Measurements from ENCODE around the gene GPBP1L1.

GPBP1L1 gene

DNA sequence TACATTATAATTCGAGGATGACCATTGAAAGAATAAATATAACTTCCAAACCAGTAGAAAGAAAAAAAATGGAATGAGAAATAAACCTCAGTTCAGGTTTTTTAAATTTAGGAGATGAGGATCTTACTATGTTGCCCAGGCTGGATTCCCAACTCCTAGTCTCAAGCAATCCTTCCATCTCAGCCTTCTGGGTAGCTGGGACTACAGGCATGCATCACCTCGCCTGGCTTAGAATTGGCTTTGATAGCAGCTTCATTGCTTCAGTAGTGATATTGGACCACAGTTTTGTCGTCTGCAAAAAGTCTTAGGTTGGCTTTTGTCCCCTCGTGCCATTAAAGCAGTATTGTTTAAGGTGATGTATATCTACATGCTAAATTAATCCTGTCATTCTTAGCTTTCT lies 99.6 kb downstream of the GPBP1L1 start:
- DNase-seq (ENCODE audit: low spot score), result no peak

DNA sequence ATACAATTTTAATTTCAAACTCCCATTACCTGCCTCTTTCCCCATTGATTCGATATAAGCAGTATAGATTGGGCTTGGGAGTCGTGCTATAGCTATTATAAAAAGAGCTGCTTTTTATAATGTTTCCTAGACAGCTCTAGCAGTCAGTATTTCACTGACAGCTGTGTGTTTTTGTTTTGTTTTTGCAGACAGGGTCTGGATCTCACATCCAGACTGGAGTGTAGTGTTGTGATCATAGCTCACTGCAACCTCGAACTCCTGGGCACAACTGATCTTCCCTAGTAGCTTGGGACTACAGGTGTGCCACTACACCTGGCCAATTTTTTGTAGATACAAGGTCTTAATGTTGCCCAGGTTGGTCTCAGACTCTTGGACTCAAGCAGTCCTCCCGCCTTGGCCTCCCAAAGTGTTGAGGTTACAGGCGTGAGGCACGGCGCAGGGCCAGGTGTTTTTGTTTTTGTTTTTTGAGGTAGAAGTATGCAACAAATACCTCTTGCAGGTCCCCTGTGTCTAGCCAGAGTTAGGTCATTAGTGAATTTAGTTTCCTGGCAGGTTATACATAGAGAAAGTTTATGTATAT lies 100.7 kb downstream of the GPBP1L1 start:
- DNase-seq (ENCODE audit: low spot score), result no peak

DNA sequence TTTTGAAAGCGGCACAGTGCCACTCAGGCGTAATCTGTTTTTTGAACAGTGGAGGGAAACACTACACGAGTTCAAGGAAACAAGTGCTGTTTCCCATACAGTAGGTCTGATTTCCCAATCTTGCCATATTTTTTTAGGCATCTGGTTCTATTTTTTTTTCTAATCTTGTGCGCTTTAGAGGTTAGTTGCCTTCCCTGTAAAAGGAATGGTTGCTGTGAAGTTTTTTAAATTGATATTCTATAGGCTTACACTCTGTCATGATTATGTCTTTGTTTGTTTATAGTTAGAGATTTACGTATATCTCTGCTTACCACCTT lies 101.3 kb downstream of the GPBP1L1 start:
- no peak for DNase-seq (ENCODE audit: low spot score)

DNA sequence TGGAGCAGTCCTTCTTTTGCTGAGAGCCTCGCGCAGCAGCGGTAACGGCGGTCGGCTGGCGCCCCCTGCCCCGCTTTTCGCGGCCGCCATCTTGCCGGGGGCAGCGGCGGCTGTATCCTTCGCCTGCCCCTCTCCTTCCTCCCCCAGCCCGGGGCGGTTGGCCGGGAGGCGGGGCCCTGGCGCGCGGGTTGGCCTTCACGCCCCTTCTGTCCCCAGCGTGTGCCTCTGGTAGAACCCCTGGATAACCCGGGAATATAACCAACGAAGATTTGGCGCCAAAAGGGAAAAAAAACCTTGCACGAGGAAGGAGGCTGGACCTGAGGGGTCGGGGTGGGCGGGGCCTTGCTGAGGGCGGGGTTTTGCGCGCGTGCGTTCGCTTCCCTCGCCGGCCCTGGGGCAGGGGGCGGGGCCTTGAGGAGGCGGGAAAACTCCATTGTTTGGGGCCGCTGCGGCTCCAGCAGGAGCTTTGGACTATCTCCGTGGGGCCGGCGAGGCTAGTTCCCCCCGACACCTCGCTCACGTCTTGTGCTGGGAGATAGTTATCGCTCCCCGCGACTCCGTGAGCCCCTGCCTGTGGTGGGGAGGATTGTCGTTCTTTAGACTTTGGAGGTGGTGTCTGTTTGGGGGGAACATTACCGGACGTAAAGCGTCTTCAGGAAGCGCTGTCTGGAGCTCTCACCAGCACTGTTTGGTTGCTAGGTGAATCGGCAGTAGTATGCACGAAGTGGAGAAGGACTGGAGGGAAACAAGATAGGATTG lies 101.8 kb downstream of the GPBP1L1 start:
- peak; percentile 86 for DNase-seq (ENCODE audit: low spot score)

DNA sequence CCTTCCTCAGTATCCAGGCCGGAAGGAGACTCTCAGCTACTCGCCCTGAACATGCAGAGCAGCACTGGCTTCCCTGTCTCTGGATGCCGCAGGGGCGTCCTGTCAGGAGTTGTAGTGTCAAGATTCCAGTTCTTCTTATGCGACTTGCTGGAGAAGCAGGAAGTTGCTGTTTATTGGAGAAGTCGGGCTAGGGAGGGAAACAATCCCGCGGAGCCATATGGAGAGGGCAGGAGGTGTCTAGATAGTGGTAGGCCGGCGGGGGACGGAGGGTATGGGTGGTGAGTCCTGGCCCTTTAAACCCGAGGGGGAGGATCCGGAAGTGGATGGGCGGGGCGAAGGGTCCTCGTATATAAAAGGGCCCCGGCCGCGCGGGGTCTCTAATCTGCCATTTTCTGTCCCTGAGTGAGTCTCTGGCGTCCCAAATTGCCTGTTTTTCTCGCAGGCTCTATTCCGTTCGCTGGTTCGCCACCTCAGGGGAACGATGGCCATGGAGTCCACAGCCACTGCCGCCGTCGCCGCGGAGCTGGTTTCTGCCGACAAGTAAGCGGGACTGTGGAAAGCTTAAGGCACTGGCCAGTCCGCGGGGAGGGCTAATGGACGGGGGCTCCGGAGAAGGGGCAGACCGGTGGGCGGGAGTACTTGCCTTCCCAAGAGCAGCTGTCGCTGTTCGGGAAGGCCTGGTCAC lies 102.5 kb downstream of the GPBP1L1 start, which contains the start of gene NASP:
Gene NASP (plus strand): TSS at position 376 of the 685 bp plus-strand sequence. CDS start 106 bp downstream, at position 482.
- DNase-seq (ENCODE audit: low spot score), result peak; percentile 87

DNA sequence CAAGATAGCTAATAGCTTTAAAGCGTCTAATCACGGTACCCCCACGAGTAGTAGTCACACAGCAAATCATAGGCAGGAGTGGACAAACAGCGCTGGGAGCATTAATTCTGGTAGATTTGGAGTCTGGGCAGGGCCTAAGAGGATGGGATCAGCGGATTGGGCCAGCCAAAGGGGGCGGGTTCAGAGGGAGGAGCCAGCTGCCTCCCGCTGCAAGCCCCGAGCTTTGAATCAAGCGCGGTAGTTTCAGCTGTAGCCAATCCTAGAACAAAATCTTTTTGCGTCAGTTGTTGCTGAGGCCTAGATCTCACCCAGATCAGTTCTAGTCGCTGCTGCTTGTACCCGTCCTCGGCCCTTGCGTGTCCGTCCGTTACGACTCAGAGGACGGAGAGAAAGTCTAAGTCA lies 103.1 kb downstream of the GPBP1L1 start:
- peak; percentile 97 for DNase-seq (ENCODE audit: low spot score)

Measured in LoVo (cell line).